Measurements from ENCODE around the gene RPS6KA3. TPM values are rescaled to one million over a fixed set of nuclear protein-coding genes. Genes with fewer than 3 reads are reported as not detected.

Gene RPS6KA3
- total and polyA plus RNA-seq, 9 of the 15 experiments (the other 6 are each of a cell fraction or from before 2014, with no cell fraction given), result 10.9 to 61.9 (median 37.4) TPM

GRCh38 chrX:20217906-20218305, 48.8 kb downstream of the RPS6KA3 start:
- H3K9me3 ChIP-seq (replicated peaks; ENCODE audit: control insufficient read depth, insufficient read depth, low read depth, low read length), result no peaks in the 10 kb centered on the region
- no peaks in the 10 kb centered on the region for H4K20me1 ChIP-seq (replicated peaks; ENCODE audit: control insufficient read depth, insufficient read depth, low read length)
- FAIRE-seq (no peak), ATAC-seq (no peak), DNase-seq (ENCODE audit: extremely low read depth in 1 of 4, low spot score in 3 of 4) (peak in 1 of 4 experiments; percentile 22)
- H3K36me3 ChIP-seq (ENCODE audit: control insufficient read depth, insufficient read depth, low read length), result peaks cover 2% of the 10 kb centered on the region; the same call in 1 of the 3 replicates
- no peak overlapping the region for H3K27ac ChIP-seq (ENCODE audit: extremely low read depth, low read depth, low read length)
- peaks cover 0 to 14% of the 10 kb centered on the region in 2 experiments; a peak in 3 of 5 replicates for H3K4me1 ChIP-seq (replicated peaks in 1 of 2; ENCODE audit: control insufficient read depth in 2 of 2, insufficient read depth in 2 of 2, low read length in 2 of 2)
- H2AFZ ChIP-seq (ENCODE audit: low read depth, low read length), result no peak overlapping the region
- no peak overlapping the region for H3K4me2 ChIP-seq (ENCODE audit: insufficient read depth, low read length)
- in situ Hi-C loops (cut with MboI), result no loop called here
- intact Hi-C loops (cut with micrococcal nuclease), result no loop called here
- H3K79me2 ChIP-seq (ENCODE audit: control insufficient read depth, insufficient read depth, low read length), result peaks cover 45% of the 10 kb centered on the region
- CTCF ChIA-PET (ENCODE audit: low intra/inter-chr PET ratio), result interaction anchor here (1.3 kb wide), 1 partner anchor 225 kb away, joined by 3 read pairs; no protein-coding TSS in a partner anchor
- H3K4me3 ChIP-seq, result no peak overlapping the region
- POLR2A ChIA-PET, result no interaction called here
- no peaks in the 10 kb centered on the region for H3K9me1 ChIP-seq (ENCODE audit: control insufficient read depth, insufficient read depth, low read length)
- H3K9ac ChIP-seq (ENCODE audit: insufficient read depth in 1 of 2, low read depth in 2 of 2, low read length in 2 of 2), result no peak overlapping the region; a peak in 1 of 4 replicates
- no peaks in the 10 kb centered on the region for H3K27me3 ChIP-seq (ENCODE audit: control insufficient read depth in 2 of 2, insufficient read depth in 2 of 2, low read length in 2 of 2)
- 6% methylated on average over 2 of the region's 2 CpGs for WGBS (ENCODE audit: insufficient coverage, low coverage, missing lambda C conversion rate)
- no TSS peak for BruUV-seq (replicated peaks)
- TF ChIP-seq ZNF239 (CRISPR knock-in tag; IDR thresholded peaks at IDR 0.05) (no peak), ZNF668 (CRISPR knock-in tag; IDR thresholded peaks at IDR 0.05) (no peak), SMARCA4 (IDR thresholded peaks at IDR 0.05) (peak; percentile 44; the same call in 1 of the 2 replicates), LARP7 (IDR thresholded peaks at IDR 0.05) (no peak), TEAD4 (IDR thresholded peaks at IDR 0.05; ENCODE audit: low read length) (peak; percentile 73), TEAD4 (CRISPR knock-in tag; IDR thresholded peaks at IDR 0.05; ENCODE audit: borderline replicate concordance) (no peak), ELK1 (CRISPR knock-in tag; IDR thresholded peaks at IDR 0.05) (no peak), ZNF12 (CRISPR knock-in tag; IDR thresholded peaks at IDR 0.05) (no peak), ZNF253 (CRISPR knock-in tag; conservative IDR thresholded peaks at IDR 0.05) (no peak), SMAD4 (CRISPR knock-in tag; conservative IDR thresholded peaks at IDR 0.05) (no peak), ZSCAN32 (CRISPR knock-in tag; IDR thresholded peaks at IDR 0.05) (no peak), SMARCE1 (IDR thresholded peaks at IDR 0.05) (peak; percentile 52; the same call in 1 of the 2 replicates), TSC22D4 (tag; IDR thresholded peaks at IDR 0.05) (no peak), TBL1XR1 (IDR thresholded peaks at IDR 0.05; ENCODE audit: low read length in 2 of 2) (no peak), ZNF165 (CRISPR knock-in tag; IDR thresholded peaks at IDR 0.05; ENCODE audit: borderline replicate concordance) (no peak), FOS (IDR thresholded peaks at IDR 0.05; ENCODE audit: extremely low read depth, insufficient read length) (no peak), TAL1 (IDR thresholded peaks at IDR 0.05) (peak; percentile 44; the same call in 1 of the 2 replicates), TAF1 (IDR thresholded peaks at IDR 0.05; ENCODE audit: control insufficient read depth, extremely low read depth, insufficient read depth, low read length, severe bottlenecking) (no peak), ZZZ3 (IDR thresholded peaks at IDR 0.05) (no peak)
- TF ChIP-seq, protein P1, sequence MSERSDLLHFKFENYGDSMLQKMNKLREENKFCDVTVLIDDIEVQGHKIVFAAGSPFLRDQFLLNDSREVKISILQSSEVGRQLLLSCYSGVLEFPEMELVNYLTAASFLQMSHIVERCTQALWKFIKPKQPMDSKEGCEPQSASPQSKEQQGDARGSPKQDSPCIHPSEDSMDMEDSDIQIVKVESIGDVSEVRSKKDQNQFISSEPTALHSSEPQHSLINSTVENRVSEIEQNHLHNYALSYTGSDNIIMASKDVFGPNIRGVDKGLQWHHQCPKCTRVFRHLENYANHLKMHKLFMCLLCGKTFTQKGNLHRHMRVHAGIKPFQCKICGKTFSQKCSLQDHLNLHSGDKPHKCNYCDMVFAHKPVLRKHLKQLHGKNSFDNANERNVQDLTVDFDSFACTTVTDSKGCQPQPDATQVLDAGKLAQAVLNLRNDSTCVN (CRISPR knock-in tag; IDR thresholded peaks at IDR 0.05), result no peak
- TF ChIP-seq, protein P2, sequence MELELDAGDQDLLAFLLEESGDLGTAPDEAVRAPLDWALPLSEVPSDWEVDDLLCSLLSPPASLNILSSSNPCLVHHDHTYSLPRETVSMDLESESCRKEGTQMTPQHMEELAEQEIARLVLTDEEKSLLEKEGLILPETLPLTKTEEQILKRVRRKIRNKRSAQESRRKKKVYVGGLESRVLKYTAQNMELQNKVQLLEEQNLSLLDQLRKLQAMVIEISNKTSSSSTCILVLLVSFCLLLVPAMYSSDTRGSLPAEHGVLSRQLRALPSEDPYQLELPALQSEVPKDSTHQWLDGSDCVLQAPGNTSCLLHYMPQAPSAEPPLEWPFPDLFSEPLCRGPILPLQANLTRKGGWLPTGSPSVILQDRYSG (tag; conservative IDR thresholded peaks at IDR 0.05; ENCODE audit: low read depth), result no peak
- TF ChIP-seq, protein P3, sequence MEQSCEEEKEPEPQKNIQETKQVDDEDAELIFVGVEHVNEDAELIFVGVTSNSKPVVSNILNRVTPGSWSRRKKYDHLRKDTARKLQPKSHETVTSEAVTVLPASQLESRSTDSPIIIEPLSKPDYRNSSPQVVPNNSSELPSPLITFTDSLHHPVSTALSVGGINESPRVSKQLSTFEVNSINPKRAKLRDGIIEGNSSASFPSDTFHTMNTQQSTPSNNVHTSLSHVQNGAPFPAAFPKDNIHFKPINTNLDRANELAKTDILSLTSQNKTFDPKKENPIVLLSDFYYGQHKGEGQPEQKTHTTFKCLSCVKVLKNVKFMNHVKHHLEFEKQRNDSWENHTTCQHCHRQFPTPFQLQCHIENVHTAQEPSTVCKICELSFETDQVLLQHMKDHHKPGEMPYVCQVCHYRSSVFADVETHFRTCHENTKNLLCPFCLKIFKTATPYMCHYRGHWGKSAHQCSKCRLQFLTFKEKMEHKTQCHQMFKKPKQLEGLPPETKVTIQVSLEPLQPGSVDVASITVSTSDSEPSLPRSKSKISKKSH (CRISPR knock-in tag; IDR thresholded peaks at IDR 0.05), result no peak
